Gastrocnemius medialis (tissue), 4 donors: ENCODE results near the gene RAD51C. TPM values are rescaled to one million over a fixed set of nuclear protein-coding genes. Genes with fewer than 3 reads are reported as not detected.

Source experiments
- ATAC-seq, 2 donors: fragments of 150-250 bp; one replicate each; pipeline ENCODE4 v1.9.1; 2016
- DNase-seq, 2 donors: peaks; one replicate each; pipeline ENCODE4 v3.0.0-alpha.2; 2019
- H3K27ac ChIP-seq, 4 donors: fragments of 200-600 bp; sonication (generic); 1 replicate in 1 of 4; 2 replicates in 3 of 4; pipeline ENCODE4 v1.5.1; 2016 to 2018; ENCODE audit warnings: mild to moderate bottlenecking in 2 of 4, moderate library complexity in 1 of 4
- H3K27me3 ChIP-seq, 3 donors: fragments of 200-600 bp; sonication (generic) in 2 of 3; 1 replicate in 1 of 3; 2 replicates in 2 of 3; pipeline versions ENCODE4 v1.5.1 to v1.6.0; 2016 to 2019; ENCODE audit warnings: mild to moderate bottlenecking in 1 of 3, moderate library complexity in 1 of 3
- H3K36me3 ChIP-seq, 2 donors: fragments of 200-600 bp; sonication (generic) in 1 of 2; one replicate each; pipeline ENCODE4 v1.5.1; 2017 to 2018
- H3K4me1 ChIP-seq, 2 donors: fragments of 200-600 bp; sonication (generic) in 1 of 2; one replicate each; pipeline ENCODE4 v1.5.1; 2016 to 2017; ENCODE audit warnings: mild to moderate bottlenecking in 2 of 2
- H3K4me3 ChIP-seq, 4 donors: fragments of 200-600 bp; sonication (generic) in 3 of 4; 1 replicate in 1 of 4; 2 replicates in 3 of 4; pipeline ENCODE4 v1.5.1; 2016 to 2019; ENCODE audit warnings: mild to moderate bottlenecking in 2 of 4
- H3K9me3 ChIP-seq, 3 donors: fragments of 200-600 bp; sonication (generic) in 2 of 3; 1 replicate in 1 of 3; 2 replicates in 2 of 3; pipeline ENCODE4 v1.5.1; 2016 to 2019
- CTCF ChIP-seq, 5 experiments: fragments of 450-650 bp in 3 of 5; fragments of 200-600 bp in 2 of 5; sonication (generic) in 2 of 5; IDR thresholded peaks in 4 of 5; conservative IDR thresholded peaks in 1 of 5; 1 replicate in 4 of 5; 2 replicates in 1 of 5; pipeline ENCODE4 v1.5.1; 2016 to 2019; ENCODE audit warnings: antibody characterized with exemption in 5 of 5, mild to moderate bottlenecking in 3 of 5, moderate library complexity in 3 of 5
- POLR2A ChIP-seq, 2 donors: fragments of 450-650 bp; IDR thresholded peaks; one replicate each; pipeline ENCODE4 v1.6.1; 2017; ENCODE audit warnings: antibody characterized with exemption in 2 of 2, mild to moderate bottlenecking in 2 of 2, moderate library complexity in 2 of 2
- in situ Hi-C, 4 donors: fragments of 200-750 bp; cut with MboI; loops; one replicate each; pipeline versions ENCODE4 v1.15.0 to v1.8.0; 2017; ENCODE audit warnings: low sequenced_read_pairs in 4 of 4
- intact Hi-C: fragments of 100-400 bp; cut with DNase I; formaldehyde crosslinking; loops from one replicate; pipeline ENCODE4 v1.15.1; 2023; ENCODE audit warnings: low total_unique reads
- total RNA-seq, 4 donors: library from RNA; depleted of rRNA; stranded (reverse); fragments of >200 nt; gene quantifications; one replicate each; pipeline versions ENCODE4 v1.1.0 to v1.2.3, GENCODE V29; 2016

The RAD51C gene
- total RNA-seq, 4 donors from 2014 or later, result 6.4 to 18.7 (median 12.5) TPM

GRCh38 chr17:58703137-58703915 is 10.9 kb downstream of the RAD51C start:
- in situ Hi-C loops, result loop anchor here in 1 of 4 donors (25.0 kb wide), 1 partner anchor 309 kb away; no protein-coding TSS in a partner anchor
- DNase-seq (no peak), ATAC-seq (no peak)
- Histone ChIP-seq H3K9me3 (no peaks in the 10 kb centered on the region), H3K4me3 (no peak overlapping the region), H3K4me1 (no peaks in the 10 kb centered on the region), H3K27me3 (no peaks in the 10 kb centered on the region), H3K27ac (no peak overlapping the region), H3K36me3 (peaks cover 6 to 19% of the 10 kb centered on the region in 2 donors)
- TF ChIP-seq POLR2A (IDR thresholded peaks at IDR 0.05) (no peak), CTCF (IDR thresholded peaks at IDR 0.05 in 4 of 5, conservative IDR thresholded peaks at IDR 0.05 in 1 of 5) (no peak)
- intact Hi-C loops, result no loop called here

- Histone ChIP-seq H3K27me3 (no peaks in the 10 kb centered on the region), H3K36me3 (peaks cover 6 to 19% of the 10 kb centered on the region in 2 donors), H3K9me3 (no peaks in the 10 kb centered on the region), H3K4me3 (no peak overlapping the region), H3K27ac (no peak overlapping the region), H3K4me1 (no peaks in the 10 kb centered on the region)
- no peak for DNase-seq
- intact Hi-C loops (no loop called here), in situ Hi-C loops (loop anchor here in 1 of 4 donors (25.0 kb wide), 1 partner anchor 308 kb away; no protein-coding TSS in a partner anchor)
- TF ChIP-seq CTCF (IDR thresholded peaks at IDR 0.05 in 4 of 5, conservative IDR thresholded peaks at IDR 0.05 in 1 of 5), result no peak
- no peak for TF ChIP-seq POLR2A (IDR thresholded peaks at IDR 0.05)
- ATAC-seq, result no peak
Observed at GRCh38 chr17:58703916-58704286, 11.5 kb downstream of the RAD51C start.

- Histone ChIP-seq H3K4me1 (no peaks in the 10 kb centered on the region), H3K4me3 (no peak overlapping the region), H3K9me3 (no peaks in the 10 kb centered on the region), H3K27me3 (no peaks in the 10 kb centered on the region), H3K36me3 (peaks cover 0 to 18% of the 10 kb centered on the region in 2 donors), H3K27ac (no peak overlapping the region)
- ATAC-seq (no peak), DNase-seq (no peak)
- in situ Hi-C loops (loop anchor here in 2 of 4 donors (5.0 to 25.0 kb wide), 2 partner anchors 306 kb away; no protein-coding TSS in a partner anchor), intact Hi-C loops (no loop called here)
- TF ChIP-seq CTCF (IDR thresholded peaks at IDR 0.05 in 4 of 5, conservative IDR thresholded peaks at IDR 0.05 in 1 of 5) (no peak), POLR2A (IDR thresholded peaks at IDR 0.05) (no peak)
Observed at GRCh38 chr17:58706351-58707140, 14.1 kb downstream of the RAD51C start.

GRCh38 chr17:58710948-58711552 is 18.6 kb downstream of the RAD51C start:
- TF ChIP-seq POLR2A (IDR thresholded peaks at IDR 0.05) (no peak), CTCF (IDR thresholded peaks at IDR 0.05 in 4 of 5, conservative IDR thresholded peaks at IDR 0.05 in 1 of 5) (peak; percentile 24 to 61 (median 41))
- Histone ChIP-seq H3K4me1 (no peaks in the 10 kb centered on the region), H3K9me3 (no peaks in the 10 kb centered on the region), H3K27me3 (no peaks in the 10 kb centered on the region), H3K4me3 (no peak overlapping the region), H3K27ac (no peak overlapping the region), H3K36me3 (peaks cover 0 to 22% of the 10 kb centered on the region in 2 donors)
- in situ Hi-C loops, result loop anchor here in 2 of 4 donors (10.0 to 25.0 kb wide), 2 partner anchors 294 to 301 kb away; no protein-coding TSS in a partner anchor
- ATAC-seq (no peak), DNase-seq (no peak)
- intact Hi-C loops, result loop anchor here (2.0 kb wide), 1 partner anchor 294 kb away; no protein-coding TSS in a partner anchor
